Posterior cingulate gyrus (tissue), 11 donors: ENCODE results near the gene RAC3.

Experiments used
- DNase-seq, 10 donors: peaks; one replicate each; pipeline versions ENCODE4 v3.0.0 to v3.0.0-alpha.2; 2020 to 2021; ENCODE audit warnings: mixed read lengths in 3 of 10
- intact Hi-C: fragments of 100-400 bp; cut with DNase I; formaldehyde crosslinking; loops from one replicate; pipeline ENCODE4 v1.15.1; 2023

The RAC3 gene

DNA sequence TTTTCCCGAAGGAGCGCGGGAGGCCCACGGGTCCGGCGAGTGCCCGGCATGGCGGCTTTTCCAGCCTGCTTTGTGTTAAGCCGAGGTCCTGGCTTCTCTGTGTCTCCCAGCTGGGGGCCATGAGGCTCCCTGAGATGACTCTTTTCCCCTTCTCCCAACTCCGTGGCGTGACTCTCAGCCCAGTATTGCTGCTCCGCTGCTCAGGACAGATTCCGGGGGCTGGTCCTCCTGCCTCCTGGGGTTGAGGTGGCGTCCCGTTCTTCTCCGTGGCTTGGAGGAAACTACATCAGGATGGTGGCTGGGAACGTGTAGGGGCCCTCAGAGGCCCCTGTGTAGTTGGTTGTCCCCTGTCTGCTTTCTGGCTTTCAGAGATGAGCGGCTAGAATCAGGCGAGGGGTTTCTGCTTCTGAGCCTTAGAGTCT, 21.2 kb downstream of the RAC3 start:
- peak in 1 of 10 donors; percentile 72 for DNase-seq
- intact Hi-C loops = loop anchor here (1.0 kb wide), 1 partner anchor 13 kb away; the partner anchor contains the start of gene DUS1L

DNA sequence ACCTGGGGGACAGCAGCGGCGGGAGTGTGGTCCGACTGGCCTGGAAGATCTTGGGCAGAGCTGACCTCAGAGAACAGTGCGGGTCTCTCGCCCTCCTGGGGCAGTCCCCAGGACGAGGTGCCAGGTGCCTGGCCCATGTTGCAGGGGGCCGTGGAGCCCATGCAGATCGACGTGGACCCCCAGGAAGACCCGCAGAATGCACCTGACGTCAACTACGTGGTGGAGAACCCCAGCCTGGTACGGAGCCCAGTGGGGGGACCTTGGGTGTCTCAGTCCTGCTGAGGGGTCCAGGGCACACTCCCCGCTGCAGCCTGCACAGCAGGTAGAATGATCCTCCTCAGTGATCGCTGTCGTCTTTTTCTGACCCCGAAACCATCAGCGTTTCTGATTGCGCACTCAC, 21.7 kb downstream of the RAC3 start:
- DNase-seq = no peak
- intact Hi-C loops = no loop called here

DNA sequence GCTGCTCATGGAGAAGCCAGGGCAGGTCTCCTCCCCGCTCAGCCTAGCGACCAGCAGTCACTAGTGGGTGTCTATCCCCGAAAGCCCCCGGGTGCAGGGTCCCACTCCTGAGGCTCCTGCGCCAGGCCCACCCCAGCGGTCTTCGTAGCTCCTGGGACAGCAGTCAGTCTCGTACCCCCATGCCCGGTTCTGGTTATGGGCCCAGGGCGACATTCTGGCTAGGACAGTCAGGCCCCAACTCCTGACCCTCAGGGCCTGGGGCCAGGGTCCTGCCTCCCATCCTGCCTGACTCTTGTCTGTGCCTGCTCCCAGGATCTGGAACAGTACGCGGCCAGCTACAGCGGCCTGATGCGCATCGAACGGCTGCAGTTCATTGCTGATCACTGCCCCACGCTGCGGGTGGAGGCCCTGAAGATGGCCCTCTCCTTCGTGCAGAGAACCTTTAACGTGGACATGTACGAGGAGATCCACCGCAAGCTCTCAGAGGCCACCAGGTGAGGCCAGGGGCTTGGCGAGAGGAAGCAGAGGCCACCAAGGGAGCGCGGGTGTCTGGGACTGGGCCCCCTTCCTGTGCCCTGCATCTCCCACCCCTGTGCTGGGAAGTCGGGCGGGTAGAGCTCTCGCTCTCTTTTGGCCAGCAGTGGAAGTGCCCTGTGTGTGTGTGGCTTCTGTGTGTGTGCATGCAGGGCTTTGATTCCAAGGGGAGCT, 22.2 kb downstream of the RAC3 start:
- intact Hi-C loops = no loop called here
- DNase-seq = peak in 2 of 10 donors; percentile 65 to 83

DNA sequence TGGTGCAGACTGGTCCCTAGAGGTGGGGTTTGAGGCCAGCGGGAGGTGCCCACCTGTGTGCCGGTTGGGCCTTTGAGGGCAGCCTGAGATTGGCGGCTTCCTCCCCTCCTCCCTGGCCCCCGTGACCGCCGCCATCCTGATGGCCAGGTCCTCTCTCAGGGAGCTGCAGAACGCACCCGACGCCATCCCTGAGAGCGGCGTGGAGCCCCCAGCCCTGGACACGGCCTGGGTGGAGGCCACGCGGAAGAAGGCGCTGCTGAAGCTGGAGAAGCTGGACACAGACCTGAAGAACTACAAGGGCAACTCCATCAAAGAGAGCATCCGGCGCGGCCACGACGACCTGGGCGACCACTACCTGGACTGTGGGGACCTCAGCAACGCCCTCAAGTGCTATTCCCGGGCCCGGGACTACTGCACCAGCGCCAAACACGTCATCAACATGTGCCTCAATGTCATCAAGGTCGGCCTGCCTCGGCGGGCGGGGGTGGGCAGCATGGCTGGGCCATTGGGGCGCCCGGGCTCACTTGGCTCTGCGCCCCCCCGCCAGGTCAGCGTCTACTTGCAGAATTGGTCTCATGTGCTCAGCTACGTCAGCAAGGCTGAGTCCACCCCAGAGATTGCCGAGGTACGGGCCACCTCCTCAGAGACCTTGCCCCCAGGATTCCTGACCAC, 23.0 kb downstream of the RAC3 start:
- peak in 1 of 10 donors; percentile 80 for DNase-seq
- intact Hi-C loops = loop anchor here (5.0 kb wide), 1 partner anchor 43 kb away; the partner anchor contains the start of gene FASN

DNA sequence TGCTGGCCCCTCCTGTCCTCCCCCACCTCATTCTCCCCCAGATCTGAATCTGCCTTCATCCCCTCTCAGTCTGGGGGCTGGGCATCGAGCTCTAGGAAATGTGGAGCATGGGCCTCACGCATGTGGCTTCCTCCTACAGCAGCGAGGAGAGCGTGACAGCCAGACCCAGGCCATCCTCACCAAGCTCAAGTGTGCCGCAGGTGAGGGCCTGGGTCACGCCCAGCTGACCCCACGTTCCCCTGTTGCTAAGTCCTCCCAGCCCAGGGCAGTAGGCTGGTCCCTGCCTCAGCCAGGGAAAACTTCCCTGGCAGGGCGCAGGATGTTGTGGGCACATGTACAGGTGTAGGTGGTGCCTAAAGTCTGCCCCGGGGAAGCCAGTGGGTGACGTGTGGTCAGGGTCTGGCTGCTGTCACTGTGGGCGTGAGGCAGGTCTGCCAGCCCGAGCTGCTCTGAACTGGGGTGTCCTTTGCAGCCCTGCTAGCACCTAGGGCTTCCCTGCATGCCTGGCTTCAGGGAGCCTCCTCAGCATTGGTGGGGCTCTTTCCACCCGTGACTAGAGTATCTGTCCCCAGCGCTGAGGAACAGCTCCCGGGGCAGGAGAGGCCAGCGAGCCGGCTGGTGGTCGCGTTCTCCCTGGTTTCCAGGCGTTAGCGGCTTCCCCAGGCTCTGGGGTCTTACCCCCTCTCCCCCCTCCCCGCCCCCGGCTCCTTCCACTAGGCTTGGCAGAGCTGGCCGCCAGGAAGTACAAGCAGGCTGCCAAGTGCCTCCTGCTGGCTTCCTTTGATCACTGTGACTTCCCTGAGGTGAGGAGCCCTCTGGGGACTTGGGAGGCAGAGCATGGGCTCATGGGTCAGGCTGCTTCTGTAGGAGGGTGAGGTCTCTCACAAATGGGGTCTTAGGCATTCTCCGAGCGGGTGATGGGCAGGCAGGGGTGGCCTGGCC, 23.8 kb downstream of the RAC3 start:
- peak in 1 of 10 donors; percentile 40 for DNase-seq
- intact Hi-C loops = loop anchor here (5.0 kb wide), 1 partner anchor 42 kb away; the partner anchor contains the start of gene FASN

DNA sequence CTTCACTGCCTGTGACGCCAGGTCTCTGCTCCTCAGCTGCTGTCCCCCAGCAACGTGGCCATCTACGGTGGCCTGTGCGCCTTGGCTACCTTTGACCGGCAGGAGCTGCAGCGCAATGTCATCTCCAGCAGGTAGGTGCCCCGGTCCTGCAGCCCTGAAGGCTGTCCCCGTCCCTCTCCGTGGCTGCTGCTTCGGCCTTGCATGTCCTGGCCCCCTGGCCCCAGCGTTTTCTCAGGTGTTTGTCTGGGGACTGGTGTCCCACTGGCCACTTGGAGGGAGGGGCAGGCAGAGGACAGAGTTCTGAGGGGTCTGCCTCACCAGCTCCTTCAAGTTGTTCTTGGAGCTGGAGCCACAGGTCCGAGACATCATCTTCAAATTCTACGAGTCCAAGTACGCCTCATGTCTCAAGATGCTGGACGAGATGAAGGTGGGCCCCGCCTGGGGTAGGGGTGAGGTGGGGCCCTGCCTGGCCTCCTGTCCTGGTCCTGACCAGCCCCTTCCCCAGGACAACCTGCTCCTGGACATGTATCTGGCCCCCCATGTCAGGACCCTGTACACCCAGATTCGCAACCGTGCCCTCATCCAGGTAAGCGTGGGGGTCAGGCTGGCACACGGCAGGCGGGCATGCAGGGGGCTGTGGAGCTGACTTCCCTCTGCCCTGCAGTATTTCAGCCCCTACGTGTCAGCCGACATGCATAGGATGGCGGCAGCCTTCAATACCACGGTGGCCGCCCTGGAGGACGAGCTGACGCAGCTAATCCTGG, 24.7 kb downstream of the RAC3 start:
- intact Hi-C loops = loop anchor here (5.0 kb wide), 1 partner anchor 41 kb away; the partner anchor contains the start of gene FASN
- no peak for DNase-seq

DNA sequence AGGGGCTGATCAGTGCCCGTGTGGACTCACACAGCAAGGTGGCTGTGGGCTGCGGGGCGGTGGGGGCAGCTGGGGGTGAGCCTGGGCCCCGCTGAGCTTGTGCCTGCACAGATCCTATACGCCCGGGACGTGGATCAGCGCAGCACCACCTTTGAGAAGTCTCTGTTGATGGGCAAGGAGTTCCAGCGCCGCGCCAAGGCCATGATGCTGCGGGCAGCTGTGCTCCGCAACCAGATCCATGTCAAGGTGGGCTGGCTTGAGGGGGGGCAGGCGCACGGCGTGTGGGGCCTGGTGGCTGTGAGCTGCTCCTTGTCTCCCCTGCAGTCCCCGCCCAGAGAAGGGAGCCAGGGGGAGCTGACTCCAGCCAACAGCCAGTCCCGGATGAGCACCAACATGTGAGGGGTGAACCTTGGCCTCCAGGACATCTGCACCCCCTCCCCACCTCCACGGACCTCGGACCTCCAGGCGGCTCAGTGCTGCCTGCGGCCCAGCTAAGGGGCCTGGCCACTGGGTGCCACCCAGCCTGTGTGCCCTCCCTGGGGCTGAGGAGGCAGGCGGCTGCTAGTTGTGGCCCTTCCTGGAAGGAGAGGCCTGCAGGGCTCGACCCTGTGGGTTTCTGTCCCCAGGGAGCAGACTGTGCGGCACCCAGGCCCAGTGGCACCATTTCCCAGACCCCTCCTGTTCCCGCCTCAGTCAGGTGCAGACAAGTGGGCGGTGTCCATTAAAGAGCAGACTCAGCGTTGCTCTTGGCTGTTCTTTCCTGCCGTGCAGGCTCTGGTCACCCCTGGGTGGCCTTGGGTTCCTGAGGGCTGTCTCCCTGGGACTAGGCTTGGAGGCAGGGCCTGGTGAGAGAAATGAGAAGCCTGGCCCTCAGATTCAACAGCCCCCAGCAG, 25.5 kb downstream of the RAC3 start:
- intact Hi-C loops = loop anchor here (5.0 kb wide), 1 partner anchor 40 kb away; the partner anchor contains the start of gene FASN
- peak in 1 of 10 donors; percentile 84 for DNase-seq

DNA sequence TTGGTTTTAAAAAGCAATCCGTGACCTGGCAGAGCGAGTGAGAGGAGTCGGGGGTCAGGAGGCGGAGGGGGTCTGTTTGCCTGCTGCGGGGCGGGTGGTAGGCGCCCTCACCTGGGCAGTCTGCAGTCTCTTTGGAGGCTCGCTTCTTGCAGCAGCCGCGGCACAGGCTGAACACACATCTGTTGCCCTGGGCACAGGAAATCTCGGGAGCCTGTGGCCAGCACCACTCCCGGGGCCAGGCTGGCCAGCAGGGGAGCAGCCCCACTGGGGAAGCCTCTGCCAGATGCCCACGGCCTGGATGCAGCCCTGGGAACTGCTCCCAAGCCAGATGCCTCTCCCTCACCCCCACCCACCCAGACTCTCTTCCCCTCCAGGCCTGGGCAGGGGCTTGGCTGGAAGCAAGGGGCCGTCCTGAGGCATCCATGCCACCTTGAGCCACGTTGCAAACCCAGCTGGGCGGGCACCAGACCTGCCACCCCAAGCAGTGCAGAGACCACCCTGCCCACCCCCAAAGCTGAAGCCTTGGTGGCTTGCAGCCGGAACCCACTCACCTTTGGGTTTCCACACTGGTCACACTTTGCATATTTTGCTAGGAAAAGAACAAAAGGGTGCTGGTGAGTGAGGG, 26.9 kb downstream of the RAC3 start:
- intact Hi-C loops = loop anchor here (5.0 kb wide), 1 partner anchor 39 kb away; the partner anchor contains the start of gene FASN

DNA sequence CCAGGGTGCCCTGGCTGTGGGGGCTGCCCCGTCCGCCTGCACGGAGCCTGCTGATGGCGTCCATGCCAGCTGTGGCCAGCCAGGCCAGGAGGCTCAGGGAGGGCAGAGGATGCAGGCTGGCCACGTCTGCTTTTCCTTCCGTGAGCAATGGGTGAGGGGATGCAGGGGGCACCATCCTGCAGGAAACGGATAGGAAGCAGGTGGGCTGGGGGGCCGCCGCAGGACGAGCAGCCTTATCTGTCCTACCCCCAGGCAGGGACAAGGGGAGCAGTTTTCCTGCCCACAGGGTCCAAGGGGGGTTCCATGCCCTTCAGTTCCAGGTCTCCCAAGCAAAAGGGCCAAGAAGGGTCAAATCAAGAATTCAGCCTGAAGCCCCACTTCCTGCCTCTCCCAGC, 27.4 kb downstream of the RAC3 start:
- intact Hi-C loops = loop anchor here (5.0 kb wide), 1 partner anchor 38 kb away; the partner anchor contains the start of gene FASN

More for the DNA sequence above, 26.9 kb downstream of the RAC3 start:
- no peak for DNase-seq

DNA sequence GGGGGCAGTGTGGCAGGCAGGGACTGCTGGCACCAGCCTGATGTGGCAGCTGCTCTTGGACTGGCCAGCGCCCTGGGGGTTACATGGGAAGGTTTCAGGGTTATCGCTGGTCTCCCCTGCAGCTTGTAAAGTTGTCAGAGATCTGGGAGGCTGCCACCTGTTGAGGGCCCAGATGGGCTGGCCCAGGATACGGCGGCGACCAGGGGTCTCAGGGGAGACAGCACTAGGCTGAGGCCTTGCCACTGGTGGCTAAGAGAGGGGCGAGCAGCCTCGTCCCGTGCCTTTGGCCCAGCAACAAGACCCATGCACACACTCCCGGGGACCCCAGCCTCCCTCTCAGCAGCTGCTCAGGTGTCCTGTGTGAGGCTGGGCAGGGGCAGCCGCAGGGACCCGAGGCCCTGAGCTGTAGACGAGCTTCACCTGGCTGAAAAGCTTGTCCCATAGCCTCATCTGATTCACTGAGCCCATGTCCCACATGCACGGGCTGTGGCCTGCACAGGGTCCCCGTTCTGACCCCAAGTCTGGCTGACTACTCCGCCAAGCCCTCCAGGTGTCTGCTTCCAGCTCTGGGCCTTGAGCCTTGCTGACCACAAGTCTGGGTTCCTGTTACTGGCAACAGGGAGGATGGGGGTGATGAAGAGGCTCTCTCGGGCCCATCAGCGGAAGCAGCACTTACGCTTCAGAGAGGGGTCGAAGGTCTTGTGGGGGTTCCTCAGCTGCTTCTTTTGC, 28.0 kb downstream of the RAC3 start:
- intact Hi-C loops = loop anchor here (5.0 kb wide), 1 partner anchor 38 kb away; the partner anchor contains the start of gene FASN
- no peak for DNase-seq

More for the DNA sequence above, 27.4 kb downstream of the RAC3 start:
- DNase-seq = no peak

DNA sequence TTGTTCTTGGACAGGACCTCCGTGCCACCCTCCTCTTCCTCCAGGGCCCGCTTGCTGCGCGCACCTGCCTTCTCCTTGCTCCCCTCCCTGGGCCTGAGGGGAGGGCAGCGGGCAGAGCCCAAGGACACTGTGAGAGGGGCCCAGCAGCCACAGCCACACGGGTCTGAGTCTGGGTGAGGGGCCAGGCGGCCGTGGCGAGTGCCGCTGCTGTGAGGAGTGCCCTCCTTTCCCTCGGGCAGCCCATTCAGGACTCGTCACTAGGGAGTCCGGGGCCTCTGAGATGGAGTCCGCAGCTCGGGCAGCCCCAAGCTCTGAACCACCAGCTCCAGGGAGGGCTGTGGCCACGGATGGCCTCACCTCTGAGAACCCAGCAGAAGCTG, 28.5 kb downstream of the RAC3 start:
- intact Hi-C loops = no loop called here
- DNase-seq = no peak

DNA sequence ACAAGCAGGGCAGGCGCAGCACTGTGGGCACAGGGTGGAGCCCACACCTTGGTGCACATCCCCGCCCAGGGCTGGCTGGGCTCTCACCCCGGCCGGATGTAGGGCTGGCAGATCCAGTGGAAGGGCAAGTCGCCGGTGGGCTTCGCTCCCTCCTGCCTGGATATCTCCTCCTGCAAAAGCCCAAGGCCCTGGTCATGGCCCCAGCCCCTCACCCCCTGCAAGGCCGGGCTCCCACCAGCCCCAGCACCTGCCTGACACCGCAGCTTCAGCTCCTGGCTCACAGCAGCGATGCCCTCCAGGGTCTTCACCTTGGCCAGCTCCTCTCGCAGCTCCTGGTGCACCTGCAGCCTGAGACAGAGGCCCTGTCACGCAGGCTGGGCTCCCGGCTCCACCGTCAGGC, 29.1 kb downstream of the RAC3 start:
- DNase-seq = peak in 1 of 10 donors; percentile 82
- intact Hi-C loops = no loop called here

DNA sequence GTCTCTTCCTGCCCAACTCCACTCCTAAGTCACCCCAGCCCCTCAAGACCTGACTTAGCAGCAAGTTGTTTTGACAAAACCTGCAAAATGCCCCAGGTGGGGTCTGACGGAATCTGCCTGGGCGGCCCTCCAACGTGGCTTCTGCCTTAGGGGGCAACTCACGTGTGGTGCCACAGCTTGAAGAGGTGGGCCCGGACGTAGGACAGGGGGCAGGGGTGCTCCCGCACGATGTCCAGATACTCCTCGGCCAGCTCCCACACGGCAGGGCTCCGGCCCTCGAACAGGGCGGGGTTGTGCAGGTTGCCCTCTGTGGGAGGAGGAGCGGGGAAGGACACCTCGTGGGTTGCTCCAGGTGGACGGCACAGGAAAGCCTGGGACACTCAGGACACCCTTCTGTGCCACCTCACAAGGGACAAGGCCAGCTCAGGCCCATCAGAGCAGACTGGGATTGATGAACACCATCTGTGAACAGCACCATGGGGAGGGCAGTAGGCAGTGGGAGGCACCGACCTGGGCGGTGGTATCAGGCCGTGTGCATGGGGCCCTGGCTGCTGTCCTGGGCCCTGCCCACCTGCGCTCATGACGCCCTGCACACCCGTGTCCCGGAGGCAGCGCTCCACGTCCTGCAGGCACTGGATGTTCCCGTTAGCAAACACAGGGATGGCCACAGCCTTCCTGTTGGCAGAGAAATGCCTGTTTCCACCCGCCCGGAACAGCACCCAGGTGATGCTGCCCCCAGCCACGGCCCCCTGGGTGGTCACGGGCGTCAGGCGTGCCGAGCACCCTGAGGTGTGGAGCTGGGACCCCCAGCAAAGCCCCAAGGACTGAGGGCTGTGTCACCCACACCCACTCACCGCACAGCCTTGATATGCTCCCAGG, 29.8 kb downstream of the RAC3 start:
- DNase-seq = peak in 1 of 10 donors; percentile 81
- intact Hi-C loops = no loop called here

DNA sequence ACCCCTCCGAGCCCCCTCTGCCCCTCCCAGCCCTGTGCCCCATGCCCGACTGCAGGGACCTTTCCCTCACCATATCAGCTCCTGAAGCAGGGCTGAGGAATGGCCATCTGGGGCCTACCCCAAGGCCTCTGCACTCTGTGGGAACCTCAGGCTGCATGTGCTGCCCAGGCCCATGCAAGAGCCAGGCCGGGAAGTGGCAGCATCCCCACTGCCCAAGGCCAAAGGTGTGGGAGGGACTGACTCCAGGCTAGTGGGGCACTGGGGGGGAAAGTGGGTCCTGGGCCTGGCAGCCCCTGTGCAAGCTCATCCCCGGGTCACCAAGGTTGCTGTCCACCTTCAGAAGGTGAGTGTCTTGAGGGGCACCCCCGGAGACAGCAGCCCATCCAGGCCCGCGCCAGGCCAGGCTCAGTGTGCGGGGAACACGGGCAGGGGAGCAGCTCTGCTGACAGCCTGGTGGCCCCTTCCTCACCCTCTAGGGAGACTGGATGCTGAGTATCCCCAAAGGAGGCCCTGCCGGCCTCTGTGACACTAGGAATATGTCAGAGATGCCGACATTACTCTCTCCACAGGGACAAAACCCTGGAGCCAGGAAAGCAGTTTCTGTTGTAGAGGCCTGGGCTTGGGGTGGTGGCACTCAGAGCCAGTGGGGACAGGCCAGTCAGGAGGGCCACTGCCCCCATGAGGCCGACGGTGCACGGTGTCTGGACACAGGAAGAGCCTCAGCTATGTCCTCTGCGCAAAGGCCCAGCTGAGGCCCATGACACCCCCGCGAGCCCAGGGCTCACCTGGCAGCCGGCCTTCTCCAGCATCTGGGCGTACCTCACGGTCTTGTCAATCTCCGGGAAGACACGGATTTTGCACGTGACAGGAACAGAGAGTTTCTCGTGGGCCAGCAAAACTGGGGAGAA, 30.9 kb downstream of the RAC3 start:
- peak in 2 of 10 donors; percentile 5 to 81 for DNase-seq
- intact Hi-C loops = no loop called here

DNA sequence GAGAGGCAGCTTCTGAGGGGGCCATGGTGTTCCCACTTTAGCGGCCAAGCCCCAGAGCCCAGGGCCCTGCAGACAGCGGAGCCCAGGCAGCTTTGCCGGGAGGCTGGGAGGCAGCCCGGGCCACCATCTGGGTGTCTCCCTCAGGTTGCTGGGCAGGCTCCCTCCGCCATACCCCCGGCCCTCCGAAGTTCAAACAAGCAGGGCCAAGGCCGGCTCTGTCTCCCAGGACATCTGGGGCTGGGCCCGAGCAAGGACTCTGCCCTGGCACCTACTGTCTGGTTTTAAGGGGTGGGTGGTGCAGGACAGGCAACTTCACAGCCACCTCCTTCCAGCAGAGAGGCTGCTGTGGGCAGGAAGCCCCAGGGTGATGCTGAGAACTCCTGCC, 31.5 kb downstream of the RAC3 start:
- peak in 2 of 10 donors; percentile 2 to 65 for DNase-seq
- intact Hi-C loops = no loop called here
